Esophagus muscularis mucosa (tissue), 3 donors: Measurements from ENCODE around the gene AFF3.

Source experiments
- CTCF ChIP-seq, 3 experiments: fragments of 200-600 bp in 2 of 3; fragments of 450-650 bp in 1 of 3; sonication (generic) in 2 of 3; IDR thresholded peaks; one replicate each; pipeline ENCODE4 v1.5.1; 2017 to 2019; ENCODE audit warnings: antibody characterized with exemption in 3 of 3, mild to moderate bottlenecking in 2 of 3, moderate library complexity in 1 of 3
- POLR2A ChIP-seq: fragments of 450-650 bp; IDR thresholded peaks from one replicate; pipeline ENCODE4 v1.6.1; 2017; ENCODE audit warnings: antibody characterized with exemption, moderate library complexity, mild to moderate bottlenecking, low read depth

GRCh38 chr2:99810225-99810624, 332.2 kb downstream of the AFF3 start:
- TF ChIP-seq CTCF (IDR thresholded peaks at IDR 0.05) (no peak), POLR2A (no peak)
